Stimulated activated CD8-positive, alpha-beta memory T cell treated with anti-CD3 and anti-CD28 coated beads, Interleukin-7, amount 100 ng/mL, for 1 hour (primary cell): ENCODE data around the gene KRTAP10-6.
"Not testable (repeated sequence)": the region's sequence is repeated elsewhere in the genome, so short reads cannot be mapped to it uniquely, and the experiment has no call there.

ENCODE experiments used
- DNase-seq, 2 donors: peaks; one replicate each; pipeline ENCODE4 v3.0.0-alpha.2; 2020; ENCODE audit warnings: low read depth in 2 of 2

KRTAP10-6 gene

GRCh38 chr21:44557491-44558328 lies 34.6 kb downstream of the KRTAP10-6 start:
- DNase-seq, result no peak

GRCh38 chr21:44556879-44557278 lies 35.4 kb downstream of the KRTAP10-6 start:
- DNase-seq, result no peak

GRCh38 chr21:44555200-44555875 lies 37.0 kb downstream of the KRTAP10-6 start:
- DNase-seq, result no peak

- no peak for DNase-seq
Observed at GRCh38 chr21:44552681-44553080, 39.6 kb downstream of the KRTAP10-6 start.

- DNase-seq, result no peak
Observed at GRCh38 chr21:44552136-44552535, 40.2 kb downstream of the KRTAP10-6 start.

- no peak for DNase-seq
Observed at GRCh38 chr21:44551340-44551961, 40.9 kb downstream of the KRTAP10-6 start, which contains the start of gene KRTAP10-2. Gene KRTAP10-2 (minus strand): TSS chr21:44551505. CDS start chr21:44551458, 47 bp downstream.

GRCh38 chr21:44550807-44551206 lies 41.5 kb downstream of the KRTAP10-6 start:
- DNase-seq, result no peak

- DNase-seq, result not testable (repeated sequence)
Observed at GRCh38 chr21:44550285-44550684, 42.0 kb downstream of the KRTAP10-6 start.

GRCh38 chr21:44549525-44550211 lies 42.6 kb downstream of the KRTAP10-6 start:
- DNase-seq, result no peak

- no peak for DNase-seq
Observed at GRCh38 chr21:44548922-44549321, 43.4 kb downstream of the KRTAP10-6 start.

GRCh38 chr21:44548381-44548780 lies 43.9 kb downstream of the KRTAP10-6 start:
- no peak for DNase-seq

GRCh38 chr21:44547656-44548331 lies 44.5 kb downstream of the KRTAP10-6 start:
- no peak for DNase-seq

- DNase-seq, result no peak
Observed at GRCh38 chr21:44544566-44544965, 47.7 kb downstream of the KRTAP10-6 start.

- DNase-seq, result no peak
Observed at GRCh38 chr21:44542716-44543115, 49.6 kb downstream of the KRTAP10-6 start.
